GM21447 (cell line): ENCODE results near the gene ZNF207.
A peak's percentile ranks its signal among the peaks of the same experiment; 100 is the strongest.
"Not testable (repeated sequence)": the region's sequence is repeated elsewhere in the genome, so short reads cannot be mapped to it uniquely, and the experiment has no call there.

Experiments
- ATAC-seq: cut with Tn5 transposase; IDR thresholded peaks from one replicate; pipeline ENCODE4 v1.9.1; 2021; ENCODE audit not compliant: unreplicated experiment

ZNF207 gene

GRCh38 chr17:32349854-32350665, at the start of gene ZNF207:
Gene ZNF207, plus strand, starts transcription at chr17:32350157. Its CDS starts 129 bp downstream, at chr17:32350286.
- peak; percentile 81 for ATAC-seq

- no peak for ATAC-seq
Measured at GRCh38 chr17:32302037-32302436, 47.9 kb upstream of the ZNF207 start.

GRCh38 chr17:32302860-32303649, 46.9 kb upstream of the ZNF207 start:
- ATAC-seq: no peak

- no peak for ATAC-seq
Measured at GRCh38 chr17:32303781-32304288, 46.1 kb upstream of the ZNF207 start.

- no peak for ATAC-seq
Measured at GRCh38 chr17:32305049-32305448, 44.9 kb upstream of the ZNF207 start.

- ATAC-seq: no peak
Measured at GRCh38 chr17:32307658-32308057, 42.3 kb upstream of the ZNF207 start.

GRCh38 chr17:32311028-32311536, 38.9 kb upstream of the ZNF207 start:
- no peak for ATAC-seq

- ATAC-seq: no peak
Measured at GRCh38 chr17:32314636-32315035, 35.3 kb upstream of the ZNF207 start.

GRCh38 chr17:32315171-32315570, 34.8 kb upstream of the ZNF207 start:
- no peak for ATAC-seq

- ATAC-seq: not testable (repeated sequence)
Measured at GRCh38 chr17:32316653-32317052, 33.3 kb upstream of the ZNF207 start.

GRCh38 chr17:32317353-32317752, 32.6 kb upstream of the ZNF207 start:
- no peak for ATAC-seq

- ATAC-seq: no peak
Measured at GRCh38 chr17:32318071-32318470, 31.9 kb upstream of the ZNF207 start.

GRCh38 chr17:32319548-32319905, 30.4 kb upstream of the ZNF207 start:
- ATAC-seq: peak; percentile 69

- not testable (repeated sequence) for ATAC-seq
Measured at GRCh38 chr17:32320080-32320479, 29.9 kb upstream of the ZNF207 start.

GRCh38 chr17:32320847-32321246, 29.1 kb upstream of the ZNF207 start:
- ATAC-seq: no peak

- no peak for ATAC-seq
Measured at GRCh38 chr17:32323046-32323445, 26.9 kb upstream of the ZNF207 start.

GRCh38 chr17:32323811-32324491, 26.0 kb upstream of the ZNF207 start:
- no peak for ATAC-seq

- ATAC-seq: no peak
Measured at GRCh38 chr17:32327911-32328310, 22.0 kb upstream of the ZNF207 start.

GRCh38 chr17:32330147-32330546, 19.8 kb upstream of the ZNF207 start:
- no peak for ATAC-seq

- no peak for ATAC-seq
Measured at GRCh38 chr17:32331243-32332040, 18.5 kb upstream of the ZNF207 start.
